HepG2 (cell line): ENCODE data around the gene IFNA6. TPM values are rescaled to one million over a fixed set of nuclear protein-coding genes. Genes with fewer than 3 reads are reported as not detected.

Experiments
- AHR ChIP-seq: IDR thresholded peaks from 2 replicates; pipeline ENCODE4 v1.6.1; 2018; ENCODE audit warnings: missing genetic modification reagents, missing compliant biosample characterization
- CENPX ChIP-seq: sonication (generic); formaldehyde crosslinking; IDR thresholded peaks from 2 replicates; pipeline ENCODE4 v1.9.0; 2021; ENCODE audit warnings: mild to moderate bottlenecking, missing genetic modification reagents, moderate library complexity
- DNMT1 ChIP-seq: sonication (generic); formaldehyde crosslinking; IDR thresholded peaks from 2 replicates; pipeline ENCODE4 v1.5.1; 2020; ENCODE audit warnings: mild to moderate bottlenecking, missing genetic modification reagents
- GATA4 ChIP-seq: sonication (generic); IDR thresholded peaks from 2 replicates; pipeline ENCODE4 v1.6.1; 2016; ENCODE audit warnings: antibody characterized with exemption, low read depth, borderline replicate concordance
- HMG20B ChIP-seq: conservative IDR thresholded peaks from 2 replicates; pipeline ENCODE4 v1.6.1; 2016; ENCODE audit warnings: missing genetic modification reagents, missing compliant biosample characterization
- JDP2 ChIP-seq: sonication (generic); formaldehyde crosslinking; IDR thresholded peaks from 2 replicates; pipeline ENCODE4 v1.8.1; 2022; ENCODE audit warnings: missing genetic modification reagents, borderline replicate concordance
- NR2F6 ChIP-seq, 2 experiments: IDR thresholded peaks; 2 replicates each; pipeline ENCODE4 v1.6.1; 2016; ENCODE audit warnings: antibody characterized with exemption in 1 of 2, mild to moderate bottlenecking in 1 of 2
- SETDB1 ChIP-seq: sonication (generic); formaldehyde crosslinking; IDR thresholded peaks from 2 replicates; pipeline ENCODE4 v1.5.1; 2020; ENCODE audit warnings: missing genetic modification reagents, mild to moderate bottlenecking, borderline replicate concordance
- TEAD3 ChIP-seq: optimal IDR thresholded peaks from 2 replicates; pipeline ENCODE3; 2016; ENCODE audit warnings: borderline replicate concordance
- ZNF33B ChIP-seq: sonication (generic); formaldehyde crosslinking; IDR thresholded peaks from 2 replicates; pipeline ENCODE4 v1.5.1; 2020; ENCODE audit warnings: mild to moderate bottlenecking, missing genetic modification reagents
- ZNF530 ChIP-seq: sonication (generic); formaldehyde crosslinking; IDR thresholded peaks from 2 replicates; pipeline ENCODE4 v1.5.0; 2020; ENCODE audit warnings: low read depth, mild to moderate bottlenecking, missing genetic modification reagents
- ZNF550 ChIP-seq: sonication (generic); formaldehyde crosslinking; IDR thresholded peaks from 2 replicates; pipeline ENCODE4 v1.4.0; 2020; ENCODE audit warnings: mild to moderate bottlenecking, missing genetic modification reagents, borderline replicate concordance
- ZNF703 ChIP-seq: sonication (generic); formaldehyde crosslinking; IDR thresholded peaks from 2 replicates; pipeline ENCODE4 v1.5.1; 2020; ENCODE audit warnings: missing genetic modification reagents, mild to moderate bottlenecking, moderate library complexity, borderline replicate concordance
- ZNF713 ChIP-seq: sonication (generic); formaldehyde crosslinking; IDR thresholded peaks from 2 replicates; pipeline ENCODE4 v1.4.0; 2020; ENCODE audit warnings: mild to moderate bottlenecking, missing genetic modification reagents
- polyA plus RNA-seq, 8 experiments: library from polyadenylated mRNA; depleted of rRNA in 3 of 8; stranded (reverse) in 7 of 8; unstranded in 1 of 8; fragments of >200 nt; fragmentation: Illumina TruSeq in 4 of 8; extraction: Trizol in 4 of 8; gene quantifications; 2 replicates each; pipeline versions ENCODE4 v1.2.1 to v1.2.3, GENCODE V29; 2011 to 2016; ENCODE audit warnings: low read depth in 4 of 8, missing spikeins in 1 of 8, mixed read lengths in 1 of 8; ENCODE audit not compliant: insufficient read depth in 1 of 8
- total RNA-seq, 5 experiments: library from RNA; depleted of rRNA; stranded (reverse); fragments of >200 nt; fragmentation: Illumina TruSeq; extraction: Trizol; gene quantifications; 2 replicates each; pipeline ENCODE4 v1.2.3, GENCODE V29; 2016; ENCODE audit warnings: low read depth in 1 of 5
- TF ChIP-seq, protein P1 (sequence below): sonication (generic); formaldehyde crosslinking; IDR thresholded peaks from 2 replicates; pipeline ENCODE4 v1.4.0; 2020; ENCODE audit warnings: missing genetic modification reagents, borderline replicate concordance
- TF ChIP-seq, protein P2 (sequence below): sonication (generic); formaldehyde crosslinking; IDR thresholded peaks from 2 replicates; pipeline ENCODE4 v1.8.0; 2022; ENCODE audit warnings: missing genetic modification reagents, mild to moderate bottlenecking, borderline replicate concordance
- TF ChIP-seq, protein P3 (sequence below): sonication (generic); formaldehyde crosslinking; IDR thresholded peaks from 2 replicates; pipeline ENCODE4 v1.9.0; 2021; ENCODE audit warnings: missing genetic modification reagents, borderline replicate concordance
- TF ChIP-seq, protein P4 (sequence below): sonication (generic); formaldehyde crosslinking; IDR thresholded peaks from 2 replicates; pipeline ENCODE4 v1.5.1; 2020; ENCODE audit warnings: missing genetic modification reagents, mild to moderate bottlenecking, borderline replicate concordance
- TF ChIP-seq, protein P5 (sequence below): sonication (generic); formaldehyde crosslinking; IDR thresholded peaks from 2 replicates; pipeline ENCODE4 v1.5.0; 2020; ENCODE audit warnings: missing genetic modification reagents
- TF ChIP-seq, protein P6 (sequence below): IDR thresholded peaks from 2 replicates; pipeline ENCODE4 v1.6.1; 2012; ENCODE audit warnings: inconsistent platforms

IFNA6 gene
- total and polyA plus RNA-seq, 2 of the 13 experiments (the other 11 are each of a cell fraction or from before 2014, with no cell fraction given): not detected

DNA sequence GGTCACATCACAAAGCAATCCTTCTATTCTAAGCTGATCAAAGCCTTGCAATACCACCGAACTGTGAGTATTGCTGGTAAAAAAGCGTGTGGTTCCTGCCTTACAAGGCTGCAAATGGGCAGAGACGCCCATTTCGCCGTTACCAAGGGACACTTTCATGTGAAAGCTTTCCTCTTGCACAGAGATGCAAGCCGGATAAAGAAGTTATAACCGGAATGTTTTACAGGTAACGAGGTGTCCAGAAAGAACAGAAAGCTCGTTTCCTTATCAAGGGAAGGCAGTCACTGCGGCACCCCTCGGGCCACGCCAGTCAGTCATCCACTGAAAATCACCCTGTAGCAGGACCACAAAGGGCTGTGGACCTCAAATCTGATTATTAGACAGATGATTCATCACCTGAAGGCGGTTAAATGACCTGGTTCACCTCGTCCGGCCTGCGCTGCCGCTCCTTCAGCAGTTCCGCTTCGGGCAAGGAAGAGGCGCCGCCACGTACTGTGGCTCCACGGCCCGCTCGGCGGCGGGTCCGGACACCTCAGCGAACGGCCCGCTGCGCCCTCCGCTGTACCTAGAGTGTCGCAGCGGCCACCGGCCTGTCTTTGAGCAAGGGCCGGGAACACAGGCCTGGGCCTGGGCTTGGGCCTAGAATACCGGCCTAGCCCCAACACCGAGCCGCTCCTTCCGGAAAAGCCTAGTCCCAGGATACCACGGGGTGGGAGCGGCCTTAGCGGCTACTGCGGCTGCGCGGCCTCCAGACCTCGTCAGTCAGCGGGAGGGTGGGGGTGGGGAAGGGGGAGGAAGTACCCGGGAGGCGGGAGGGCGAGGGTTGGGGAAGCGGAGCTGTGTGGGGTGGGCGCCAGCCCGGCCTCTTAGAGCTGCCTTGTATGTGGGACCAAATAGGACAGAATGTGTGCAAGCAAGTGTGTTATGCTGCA lies 15.7 kb downstream of the IFNA6 start, which contains the start of gene KLHL9 (continued):
- TF ChIP-seq HMG20B (CRISPR knock-in tag): peak; percentile 54; the same call in 1 of the 2 replicates
- no peak for TF ChIP-seq NR2F6 (IDR thresholded peaks at IDR 0.05)
- no peak for TF ChIP-seq NR2F6 (CRISPR knock-in tag; IDR thresholded peaks at IDR 0.05)
- TF ChIP-seq SETDB1: no peak
- TF ChIP-seq, protein P1, sequence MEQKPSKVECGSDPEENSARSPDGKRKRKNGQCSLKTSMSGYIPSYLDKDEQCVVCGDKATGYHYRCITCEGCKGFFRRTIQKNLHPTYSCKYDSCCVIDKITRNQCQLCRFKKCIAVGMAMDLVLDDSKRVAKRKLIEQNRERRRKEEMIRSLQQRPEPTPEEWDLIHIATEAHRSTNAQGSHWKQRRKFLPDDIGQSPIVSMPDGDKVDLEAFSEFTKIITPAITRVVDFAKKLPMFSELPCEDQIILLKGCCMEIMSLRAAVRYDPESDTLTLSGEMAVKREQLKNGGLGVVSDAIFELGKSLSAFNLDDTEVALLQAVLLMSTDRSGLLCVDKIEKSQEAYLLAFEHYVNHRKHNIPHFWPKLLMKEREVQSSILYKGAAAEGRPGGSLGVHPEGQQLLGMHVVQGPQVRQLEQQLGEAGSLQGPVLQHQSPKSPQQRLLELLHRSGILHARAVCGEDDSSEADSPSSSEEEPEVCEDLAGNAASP (CRISPR knock-in tag): 0 out of 2 replicates have a peak, but pooled peaks have one; percentile 23
- TF ChIP-seq, protein P2, sequence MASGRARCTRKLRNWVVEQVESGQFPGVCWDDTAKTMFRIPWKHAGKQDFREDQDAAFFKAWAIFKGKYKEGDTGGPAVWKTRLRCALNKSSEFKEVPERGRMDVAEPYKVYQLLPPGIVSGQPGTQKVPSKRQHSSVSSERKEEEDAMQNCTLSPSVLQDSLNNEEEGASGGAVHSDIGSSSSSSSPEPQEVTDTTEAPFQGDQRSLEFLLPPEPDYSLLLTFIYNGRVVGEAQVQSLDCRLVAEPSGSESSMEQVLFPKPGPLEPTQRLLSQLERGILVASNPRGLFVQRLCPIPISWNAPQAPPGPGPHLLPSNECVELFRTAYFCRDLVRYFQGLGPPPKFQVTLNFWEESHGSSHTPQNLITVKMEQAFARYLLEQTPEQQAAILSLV: no peak; the same call in 1 of the 2 replicates
- TF ChIP-seq GATA4: no peak
- TF ChIP-seq, protein P3, sequence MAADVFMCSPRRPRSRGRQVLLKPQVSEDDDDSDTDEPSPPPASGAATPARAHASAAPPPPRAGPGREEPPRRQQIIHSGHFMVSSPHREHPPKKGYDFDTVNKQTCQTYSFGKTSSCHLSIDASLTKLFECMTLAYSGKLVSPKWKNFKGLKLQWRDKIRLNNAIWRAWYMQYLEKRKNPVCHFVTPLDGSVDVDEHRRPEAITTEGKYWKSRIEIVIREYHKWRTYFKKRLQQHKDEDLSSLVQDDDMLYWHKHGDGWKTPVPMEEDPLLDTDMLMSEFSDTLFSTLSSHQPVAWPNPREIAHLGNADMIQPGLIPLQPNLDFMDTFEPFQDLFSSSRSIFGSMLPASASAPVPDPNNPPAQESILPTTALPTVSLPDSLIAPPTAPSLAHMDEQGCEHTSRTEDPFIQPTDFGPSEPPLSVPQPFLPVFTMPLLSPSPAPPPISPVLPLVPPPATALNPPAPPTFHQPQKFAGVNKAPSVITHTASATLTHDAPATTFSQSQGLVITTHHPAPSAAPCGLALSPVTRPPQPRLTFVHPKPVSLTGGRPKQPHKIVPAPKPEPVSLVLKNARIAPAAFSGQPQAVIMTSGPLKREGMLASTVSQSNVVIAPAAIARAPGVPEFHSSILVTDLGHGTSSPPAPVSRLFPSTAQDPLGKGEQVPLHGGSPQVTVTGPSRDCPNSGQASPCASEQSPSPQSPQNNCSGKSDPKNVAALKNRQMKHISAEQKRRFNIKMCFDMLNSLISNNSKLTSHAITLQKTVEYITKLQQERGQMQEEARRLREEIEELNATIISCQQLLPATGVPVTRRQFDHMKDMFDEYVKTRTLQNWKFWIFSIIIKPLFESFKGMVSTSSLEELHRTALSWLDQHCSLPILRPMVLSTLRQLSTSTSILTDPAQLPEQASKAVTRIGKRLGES (CRISPR knock-in tag): no peak
- TF ChIP-seq ZNF33B (CRISPR knock-in tag): peak; percentile 63; the same call in 1 of the 2 replicates
- no peak for TF ChIP-seq CENPX (CRISPR knock-in tag)
- TF ChIP-seq, protein P4, sequence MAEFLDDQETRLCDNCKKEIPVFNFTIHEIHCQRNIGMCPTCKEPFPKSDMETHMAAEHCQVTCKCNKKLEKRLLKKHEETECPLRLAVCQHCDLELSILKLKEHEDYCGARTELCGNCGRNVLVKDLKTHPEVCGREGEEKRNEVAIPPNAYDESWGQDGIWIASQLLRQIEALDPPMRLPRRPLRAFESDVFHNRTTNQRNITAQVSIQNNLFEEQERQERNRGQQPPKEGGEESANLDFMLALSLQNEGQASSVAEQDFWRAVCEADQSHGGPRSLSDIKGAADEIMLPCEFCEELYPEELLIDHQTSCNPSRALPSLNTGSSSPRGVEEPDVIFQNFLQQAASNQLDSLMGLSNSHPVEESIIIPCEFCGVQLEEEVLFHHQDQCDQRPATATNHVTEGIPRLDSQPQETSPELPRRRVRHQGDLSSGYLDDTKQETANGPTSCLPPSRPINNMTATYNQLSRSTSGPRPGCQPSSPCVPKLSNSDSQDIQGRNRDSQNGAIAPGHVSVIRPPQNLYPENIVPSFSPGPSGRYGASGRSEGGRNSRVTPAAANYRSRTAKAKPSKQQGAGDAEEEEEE: no peak
- TF ChIP-seq, protein P5, sequence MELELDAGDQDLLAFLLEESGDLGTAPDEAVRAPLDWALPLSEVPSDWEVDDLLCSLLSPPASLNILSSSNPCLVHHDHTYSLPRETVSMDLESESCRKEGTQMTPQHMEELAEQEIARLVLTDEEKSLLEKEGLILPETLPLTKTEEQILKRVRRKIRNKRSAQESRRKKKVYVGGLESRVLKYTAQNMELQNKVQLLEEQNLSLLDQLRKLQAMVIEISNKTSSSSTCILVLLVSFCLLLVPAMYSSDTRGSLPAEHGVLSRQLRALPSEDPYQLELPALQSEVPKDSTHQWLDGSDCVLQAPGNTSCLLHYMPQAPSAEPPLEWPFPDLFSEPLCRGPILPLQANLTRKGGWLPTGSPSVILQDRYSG: 0 out of 2 replicates have a peak, but pooled peaks have one; percentile 82
- TF ChIP-seq ZNF550 (CRISPR knock-in tag): 0 out of 2 replicates have a peak, but pooled peaks have one; percentile 25
- TF ChIP-seq DNMT1: no peak
- TF ChIP-seq ZNF713 (CRISPR knock-in tag): no peak
- no peak for TF ChIP-seq ZNF703
- TF ChIP-seq AHR (CRISPR knock-in tag): peak; percentile 42; the same call in 1 of the 2 replicates
- TF ChIP-seq, protein P6, sequence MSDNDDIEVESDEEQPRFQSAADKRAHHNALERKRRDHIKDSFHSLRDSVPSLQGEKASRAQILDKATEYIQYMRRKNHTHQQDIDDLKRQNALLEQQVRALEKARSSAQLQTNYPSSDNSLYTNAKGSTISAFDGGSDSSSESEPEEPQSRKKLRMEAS: peak; percentile 75
- no peak for TF ChIP-seq TEAD3 (CRISPR knock-in tag)
- TF ChIP-seq ZNF530 (CRISPR knock-in tag): no peak
- TF ChIP-seq JDP2 (CRISPR knock-in tag): no peak
